SK-N-MC (cell line): Measurements from ENCODE around the gene CDKN2AIPNL.

Experiments used
- DNase-seq: peaks from one replicate; pipeline ENCODE4 v3.0.0-alpha.2; 2011; ENCODE audit warnings: low read depth, low spot score
- H3K27ac ChIP-seq: fragments of 200-600 bp; sonication (generic); 2 replicates; pipeline ENCODE4 v1.5.1; 2016; ENCODE audit warnings: mixed run types
- H3K36me3 ChIP-seq: fragments of 200-600 bp; sonication (generic); 2 replicates; pipeline ENCODE4 v1.6.1; 2017; ENCODE audit warnings: antibody characterized with exemption, low read length, mixed read lengths; ENCODE audit not compliant: insufficient read depth
- H3K4me3 ChIP-seq: fragments of 200-600 bp; sonication (generic); 2 replicates; pipeline ENCODE4 v1.5.1; 2016
- H3K9ac ChIP-seq: fragments of 200-600 bp; sonication (generic); 2 replicates; pipeline ENCODE4 v1.8.0; 2017; ENCODE audit warnings: mixed run types, mixed read lengths; ENCODE audit not compliant: insufficient read length
- H3K9me3 ChIP-seq: fragments of 200-600 bp; sonication (generic); 2 replicates; pipeline ENCODE4 v1.6.1; 2017; ENCODE audit warnings: low read depth, mild to moderate bottlenecking, antibody characterized with exemption, low read length, moderate library complexity, mixed read lengths
- EZH2 ChIP-seq: fragments of 200-600 bp; sonication (generic); IDR thresholded peaks from one replicate; pipeline ENCODE4 v1.6.1; 2017; ENCODE audit warnings: antibody characterized with exemption
- FOXP2 ChIP-seq: optimal IDR thresholded peaks from 2 replicates; pipeline ENCODE3; 2011; ENCODE audit warnings: mild to moderate bottlenecking, moderate library complexity; ENCODE audit not compliant: insufficient read depth; ENCODE audit errors: extremely low read length, control extremely low read depth
- POLR2AphosphoS5 ChIP-seq: IDR thresholded peaks from 2 replicates; pipeline ENCODE4 v1.6.1; 2012; ENCODE audit warnings: mild to moderate bottlenecking, low read depth, low read length, borderline replicate concordance

CDKN2AIPNL gene

DNA sequence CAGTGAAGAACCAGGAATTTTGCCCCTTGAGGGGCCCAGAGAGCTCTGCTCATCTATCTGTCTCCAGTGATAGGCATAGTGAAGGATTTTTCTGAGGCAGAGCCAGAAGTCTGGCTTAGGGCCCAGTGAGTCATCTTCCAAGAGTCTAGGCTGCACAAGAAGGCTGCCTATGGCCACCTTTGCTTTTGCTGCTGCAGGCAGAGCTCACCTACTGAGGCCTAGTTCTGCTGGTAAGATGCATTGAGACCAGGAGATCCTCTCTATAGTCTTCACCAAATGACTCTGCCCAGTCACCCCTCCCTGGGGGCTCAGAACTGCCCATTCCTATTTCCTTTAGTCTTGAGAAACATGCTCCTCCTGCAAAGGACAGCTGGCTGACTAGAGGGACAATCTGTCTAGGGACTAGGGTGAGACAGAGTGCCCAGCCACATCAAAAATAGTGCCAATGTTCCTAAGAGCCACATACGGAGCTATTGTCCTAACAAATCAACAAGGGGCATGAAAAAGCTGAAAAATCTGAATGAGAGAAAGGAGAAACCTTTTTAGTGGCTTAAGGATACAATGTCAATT, 40.3 kb upstream of the CDKN2AIPNL start:
- Histone ChIP-seq H3K9ac (no peak overlapping the region), H3K36me3 (no peaks in the 10 kb centered on the region), H3K9me3 (no peaks in the 10 kb centered on the region), H3K27ac (no peak overlapping the region), H3K4me3 (no peak overlapping the region)
- TF ChIP-seq FOXP2: no peak
- TF ChIP-seq EZH2: no peak
- TF ChIP-seq POLR2AphosphoS5: no peak
- no peak for DNase-seq

DNA sequence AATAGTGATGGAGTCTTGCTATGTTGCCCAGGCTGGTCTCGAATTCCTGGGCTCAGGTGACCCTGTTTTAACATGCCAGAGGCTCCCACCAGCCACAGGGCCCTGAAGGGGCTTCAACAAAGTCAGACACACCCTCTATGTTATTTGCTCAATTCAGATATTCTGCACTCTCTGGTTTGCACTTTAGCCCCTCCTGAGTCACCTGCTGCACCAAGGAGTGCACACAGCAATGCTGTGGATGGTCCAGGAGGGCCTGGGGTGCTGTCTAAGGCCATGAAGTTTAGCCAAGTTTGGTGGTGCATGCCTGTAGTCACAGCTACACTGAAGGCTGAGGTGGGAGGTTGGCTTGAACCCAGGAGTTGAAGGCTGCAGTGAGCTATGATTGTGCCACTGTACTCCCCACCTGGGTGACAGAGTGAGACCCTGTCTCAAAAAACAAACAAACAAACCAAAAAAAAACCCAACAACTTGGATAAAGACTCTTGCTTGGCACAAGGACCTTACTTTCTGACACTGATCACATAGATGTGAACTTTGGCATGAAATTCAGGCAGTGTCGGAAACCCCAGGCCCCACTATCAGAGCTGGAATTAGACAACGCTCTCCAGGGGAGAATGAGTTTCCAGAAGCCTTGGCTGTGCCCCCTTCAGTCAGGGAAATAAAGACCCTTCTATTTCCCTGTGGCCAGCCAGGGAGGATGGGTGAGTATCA, 39.7 kb upstream of the CDKN2AIPNL start:
- Histone ChIP-seq H3K9me3 (no peaks in the 10 kb centered on the region), H3K9ac (no peak overlapping the region), H3K36me3 (no peaks in the 10 kb centered on the region), H3K27ac (no peak overlapping the region), H3K4me3 (no peak overlapping the region)
- DNase-seq: no peak
- TF ChIP-seq EZH2 (no peak), FOXP2 (no peak), POLR2AphosphoS5 (no peak)

- DNase-seq: no peak
- TF ChIP-seq FOXP2 (no peak), POLR2AphosphoS5 (no peak), EZH2 (no peak)
- H3K9ac ChIP-seq: no peak overlapping the region
- H3K4me3 ChIP-seq: no peak overlapping the region
- no peaks in the 10 kb centered on the region for H3K9me3 ChIP-seq
- H3K36me3 ChIP-seq: no peaks in the 10 kb centered on the region
- no peak overlapping the region for H3K27ac ChIP-seq
These were observed 38.7 kb upstream of the CDKN2AIPNL start for GRCh38 chr5:134450374-134450773.

DNA sequence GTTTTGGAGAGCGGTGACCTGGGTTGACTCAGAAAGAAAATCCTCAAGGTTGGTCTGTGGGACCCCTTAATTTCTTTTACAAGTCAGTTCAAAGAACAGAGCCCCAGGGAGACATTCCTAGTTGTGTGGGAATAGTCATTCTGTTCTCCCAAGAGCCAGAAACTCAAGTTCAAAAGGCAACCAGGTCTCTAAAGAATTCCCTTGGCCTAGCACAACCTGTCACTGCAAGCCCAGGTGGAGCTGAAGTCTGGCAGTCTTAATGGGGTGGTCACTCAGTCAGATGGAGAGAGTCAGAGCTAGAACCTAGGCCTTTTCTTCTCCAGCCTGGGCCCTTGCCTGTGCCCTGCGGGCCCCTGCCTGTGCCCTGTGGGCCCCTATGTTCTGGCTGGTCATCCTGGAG, 37.5 kb upstream of the CDKN2AIPNL start:
- no peak for DNase-seq
- Histone ChIP-seq H3K4me3 (no peak overlapping the region), H3K9me3 (no peaks in the 10 kb centered on the region), H3K9ac (no peak overlapping the region), H3K27ac (no peak overlapping the region), H3K36me3 (no peaks in the 10 kb centered on the region)
- TF ChIP-seq POLR2AphosphoS5: no peak
- no peak for TF ChIP-seq FOXP2
- no peak for TF ChIP-seq EZH2

DNA sequence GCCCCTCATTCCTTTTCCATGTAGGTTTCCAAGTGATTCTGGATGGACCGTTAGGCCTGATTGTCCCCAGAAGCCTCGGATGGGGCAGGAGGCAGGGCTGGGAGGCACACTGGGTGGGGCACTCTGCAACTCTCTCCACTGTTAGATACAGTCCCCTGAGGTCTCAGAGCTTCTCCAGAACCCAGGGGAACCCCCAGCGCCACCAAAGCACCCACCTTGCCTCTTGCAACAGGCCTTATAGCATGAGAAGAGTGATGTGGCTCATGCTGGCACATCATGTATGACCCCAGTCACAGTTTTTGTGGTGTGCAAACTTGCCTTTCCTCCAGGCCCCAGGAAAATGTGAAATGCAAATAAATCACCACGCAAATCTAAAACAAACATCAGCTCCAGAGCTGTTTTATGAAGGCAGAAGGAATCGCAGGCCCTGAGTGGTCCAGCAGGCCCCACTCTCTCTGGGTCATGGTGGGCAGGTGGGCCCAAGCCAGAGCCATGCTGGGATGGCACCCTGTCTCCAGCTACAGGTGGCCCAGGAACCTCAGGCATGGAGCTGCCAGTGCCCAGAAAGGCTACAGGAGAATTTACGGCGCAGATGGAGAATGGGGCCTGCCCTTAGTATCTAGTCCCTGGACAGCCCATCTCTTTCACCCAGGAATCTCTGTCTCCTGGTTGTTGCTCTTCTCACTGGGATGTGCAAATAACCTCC, 36.3 kb upstream of the CDKN2AIPNL start:
- Histone ChIP-seq H3K27ac (no peak overlapping the region), H3K36me3 (no peaks in the 10 kb centered on the region), H3K4me3 (no peak overlapping the region), H3K9ac (no peak overlapping the region), H3K9me3 (no peaks in the 10 kb centered on the region)
- DNase-seq: no peak
- TF ChIP-seq POLR2AphosphoS5: no peak
- TF ChIP-seq EZH2: no peak
- no peak for TF ChIP-seq FOXP2

DNA sequence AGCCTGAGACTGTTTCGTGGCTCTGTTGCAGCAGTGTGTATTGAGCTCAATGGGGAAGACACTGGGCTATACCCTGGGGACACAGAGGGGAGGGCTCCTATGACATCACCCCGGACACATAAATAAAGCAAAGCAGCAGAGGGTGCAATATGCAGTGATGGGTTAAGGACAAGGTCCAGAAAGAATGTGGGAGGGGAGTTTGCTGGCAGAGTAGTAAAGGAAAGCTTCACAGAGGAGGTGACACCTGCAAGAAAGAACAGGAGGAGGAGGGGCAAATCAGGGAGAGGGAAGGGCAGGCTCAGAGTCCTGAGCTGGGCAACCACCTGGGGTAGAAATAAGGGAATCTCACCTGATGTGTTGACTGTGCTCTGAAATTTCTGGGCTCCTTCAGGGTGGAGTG, 35.3 kb upstream of the CDKN2AIPNL start:
- Histone ChIP-seq H3K9ac (no peak overlapping the region), H3K36me3 (no peaks in the 10 kb centered on the region), H3K9me3 (no peaks in the 10 kb centered on the region), H3K27ac (no peak overlapping the region), H3K4me3 (no peak overlapping the region)
- DNase-seq: no peak
- TF ChIP-seq EZH2 (no peak), FOXP2 (no peak), POLR2AphosphoS5 (no peak)

GRCh38 chr5:134445856-134446818, 34.5 kb upstream of the CDKN2AIPNL start:
- Histone ChIP-seq H3K27ac (no peak overlapping the region), H3K4me3 (no peak overlapping the region), H3K36me3 (no peaks in the 10 kb centered on the region), H3K9me3 (no peaks in the 10 kb centered on the region), H3K9ac (no peak overlapping the region)
- no peak for DNase-seq
- no peak for TF ChIP-seq EZH2
- TF ChIP-seq FOXP2: no peak
- TF ChIP-seq POLR2AphosphoS5: no peak

DNA sequence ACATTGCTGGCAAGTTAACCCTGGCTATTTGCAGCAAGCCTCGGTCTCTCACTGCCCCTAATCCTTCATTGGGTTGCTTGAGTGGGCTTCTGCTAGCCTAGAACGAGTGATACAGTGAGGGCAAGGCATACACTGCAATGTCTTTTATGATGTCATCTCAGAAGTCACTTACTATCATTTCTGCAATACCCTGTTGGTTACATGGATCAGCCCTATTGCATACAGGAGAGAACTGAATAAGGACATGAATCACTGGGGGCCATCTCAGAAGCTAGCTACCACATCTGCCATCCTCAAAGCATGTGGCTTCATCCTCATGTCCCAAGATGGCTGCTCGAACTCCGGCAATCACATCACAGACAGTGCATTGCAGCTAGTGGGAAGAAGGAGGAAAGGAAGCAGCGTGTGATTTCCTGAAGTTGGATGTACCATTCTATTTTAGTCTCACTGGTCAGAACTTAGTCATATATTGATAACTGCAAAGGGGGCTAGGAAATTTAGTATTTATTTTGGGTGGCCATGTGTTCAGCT, 33.3 kb upstream of the CDKN2AIPNL start:
- H3K36me3 ChIP-seq: no peaks in the 10 kb centered on the region
- TF ChIP-seq EZH2 (no peak), POLR2AphosphoS5 (no peak)
- H3K9ac ChIP-seq: no peak overlapping the region
- no peak overlapping the region for H3K27ac ChIP-seq
- H3K9me3 ChIP-seq: no peaks in the 10 kb centered on the region
- H3K4me3 ChIP-seq: no peak overlapping the region
- no peak for DNase-seq
